Activated naive CD4-positive, alpha-beta T cell treated with anti-CD3 and anti-CD28 coated beads, Interleukin-2, amount 50 U/mL, for 16 hours (primary cell): ENCODE results near the gene FBLN5.
A peak's percentile ranks its signal among the peaks of the same experiment; 100 is the strongest.
"Not testable (repeated sequence)": the region's sequence is repeated elsewhere in the genome, so short reads cannot be mapped to it uniquely, and the experiment has no call there.

ENCODE experiments used
- DNase-seq: peaks from one replicate; pipeline ENCODE4 v3.0.0-alpha.2; 2020

FBLN5 gene

DNA sequence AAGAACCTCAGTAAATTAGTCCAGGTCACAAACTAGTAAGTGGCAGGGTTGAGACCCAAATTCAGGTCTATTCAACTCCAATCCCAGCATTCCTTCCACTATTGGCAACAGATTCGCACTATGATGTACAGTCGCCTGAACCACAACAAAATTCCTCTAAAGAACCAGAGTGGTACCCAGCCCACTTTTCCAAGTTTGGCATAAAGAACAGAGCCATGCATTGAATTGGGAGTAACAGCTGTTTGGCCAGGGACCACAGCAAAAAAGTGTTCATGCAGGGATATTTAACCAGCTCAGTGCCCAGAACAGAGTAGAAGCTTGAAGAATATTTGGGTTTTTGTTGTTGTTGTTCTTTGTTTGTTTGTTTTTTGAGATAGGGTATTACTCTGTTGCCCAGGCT lies 89.9 kb downstream of the FBLN5 start:
- no peak for DNase-seq

DNA sequence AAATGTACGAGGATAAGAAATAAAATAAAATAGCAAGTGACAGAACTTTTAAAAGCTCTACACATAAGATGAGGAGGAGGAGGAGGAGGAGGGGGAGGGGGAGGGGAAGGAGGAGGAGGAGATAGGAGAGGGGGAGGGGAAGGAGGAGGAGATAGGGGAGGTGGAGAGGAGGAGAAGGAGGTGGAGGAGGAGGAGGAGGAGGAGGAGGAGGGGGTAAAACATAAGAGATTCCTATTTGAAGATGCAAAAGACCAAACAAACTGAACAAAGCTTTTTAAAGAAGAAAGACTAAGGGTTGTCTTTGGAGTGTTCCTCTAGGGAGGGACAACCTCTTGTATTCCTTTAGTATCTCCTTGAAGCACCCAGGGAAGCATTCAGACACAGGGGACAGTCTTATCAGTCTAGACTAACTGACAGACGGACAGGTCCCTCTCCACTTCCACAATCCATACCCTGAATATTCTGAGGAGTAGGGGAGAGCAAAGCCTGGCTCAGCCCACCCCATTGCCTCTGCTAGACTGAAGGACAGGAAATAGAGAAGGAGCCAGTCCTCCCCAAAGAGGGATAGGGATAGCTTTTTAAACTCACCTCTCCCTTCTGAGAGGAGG lies 93.1 kb downstream of the FBLN5 start:
- no peak for DNase-seq

DNA sequence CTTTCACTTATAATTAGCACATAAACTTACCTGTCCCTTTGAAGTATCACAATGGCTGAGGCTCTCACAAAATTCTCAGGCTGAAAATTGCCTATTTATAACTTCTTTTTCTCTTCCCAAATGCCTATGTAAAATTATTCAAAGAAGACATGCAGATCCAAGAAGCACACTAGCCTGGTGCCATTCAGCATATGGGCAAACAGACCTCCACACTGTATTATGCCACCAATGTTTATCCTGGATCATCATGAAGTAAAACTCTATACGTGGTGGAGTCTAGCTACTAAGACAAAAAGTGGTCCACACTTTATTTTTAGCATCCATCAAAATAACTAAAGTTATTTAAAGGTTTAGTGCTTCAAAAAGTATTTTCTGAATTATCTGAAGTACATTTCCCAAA lies 95.9 kb downstream of the FBLN5 start:
- DNase-seq = no peak

- DNase-seq = no peak
Observed at GRCh38 chr14:91848504-91849001, 98.9 kb downstream of the FBLN5 start.

DNA sequence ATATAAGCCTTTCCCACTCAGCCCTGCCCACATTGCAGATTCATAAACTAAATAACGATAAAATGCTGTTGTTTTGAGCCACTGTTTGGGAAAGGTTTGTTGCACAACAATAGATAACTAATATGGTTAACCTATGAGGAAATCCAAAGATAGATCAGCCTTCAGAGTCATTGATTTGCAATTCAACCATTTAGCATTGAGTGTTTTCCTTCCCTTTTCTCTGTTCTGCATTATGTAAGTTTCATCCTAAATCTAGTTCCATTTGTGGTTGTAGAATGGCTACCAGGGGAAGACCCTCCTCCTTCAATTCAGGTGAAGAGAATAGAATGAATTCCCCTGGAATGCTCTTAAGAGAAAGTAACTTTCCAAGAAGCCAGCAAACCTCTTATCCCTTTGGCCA lies 99.8 kb downstream of the FBLN5 start:
- no peak for DNase-seq

DNA sequence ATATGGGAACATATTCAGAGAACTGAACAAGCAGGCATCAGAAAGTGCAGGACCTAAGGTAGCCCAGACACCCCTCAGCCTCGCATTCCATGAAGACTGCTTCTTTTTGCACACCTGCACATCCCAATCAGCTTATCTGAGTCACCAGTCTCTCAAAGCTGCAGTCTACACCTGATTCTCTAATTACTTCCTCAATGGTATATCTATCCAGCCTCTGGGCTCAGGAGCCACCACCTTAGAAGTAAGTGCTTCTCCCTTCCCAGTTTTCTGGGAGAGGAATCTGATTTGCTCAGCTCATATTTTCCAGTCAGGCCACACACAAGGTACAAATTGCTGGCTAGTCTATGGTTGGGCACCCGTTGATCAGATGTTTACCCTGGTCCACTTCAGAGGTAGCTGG lies 101.8 kb downstream of the FBLN5 start:
- DNase-seq = no peak

DNA sequence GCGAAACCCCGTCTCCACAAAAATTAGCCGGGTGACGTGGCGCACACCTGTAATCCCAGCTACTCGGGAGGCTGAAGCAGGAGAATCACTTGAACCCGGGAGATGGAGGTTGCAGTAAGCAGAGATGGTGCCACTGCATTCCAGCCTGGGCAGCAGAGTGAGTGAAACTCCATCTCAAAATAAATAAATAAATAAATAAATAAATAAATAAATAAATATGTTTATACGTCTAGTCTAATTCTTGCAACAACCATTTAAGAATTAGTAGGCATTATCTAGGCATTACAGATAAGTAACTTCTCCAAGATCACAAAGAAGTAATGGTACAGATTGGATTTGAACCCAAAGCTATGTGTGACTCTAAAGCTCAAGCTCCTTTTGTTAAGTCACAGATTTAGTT lies 102.4 kb downstream of the FBLN5 start:
- DNase-seq = not testable (repeated sequence)

DNA sequence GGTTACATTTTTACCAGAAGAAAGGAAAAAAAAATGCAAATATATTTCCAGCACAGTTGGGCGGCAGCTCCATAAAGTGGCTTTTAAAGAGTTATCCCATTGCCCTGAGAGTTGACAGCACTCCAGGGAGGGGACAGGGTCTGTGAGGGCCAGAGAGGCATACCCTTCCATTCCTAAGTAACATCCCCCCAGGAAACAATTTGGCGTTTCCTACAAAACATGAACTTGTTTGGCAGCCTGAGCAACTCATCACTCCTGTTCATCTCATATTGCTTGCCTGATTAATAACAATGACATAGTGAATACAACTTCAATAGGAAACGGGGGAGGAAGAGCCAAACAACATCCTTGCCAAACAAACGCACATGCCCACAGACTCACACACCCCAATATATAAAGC lies 103.5 kb downstream of the FBLN5 start:
- DNase-seq = no peak

- no peak for DNase-seq
Observed at GRCh38 chr14:91843437-91843836, 104.1 kb downstream of the FBLN5 start.

DNA sequence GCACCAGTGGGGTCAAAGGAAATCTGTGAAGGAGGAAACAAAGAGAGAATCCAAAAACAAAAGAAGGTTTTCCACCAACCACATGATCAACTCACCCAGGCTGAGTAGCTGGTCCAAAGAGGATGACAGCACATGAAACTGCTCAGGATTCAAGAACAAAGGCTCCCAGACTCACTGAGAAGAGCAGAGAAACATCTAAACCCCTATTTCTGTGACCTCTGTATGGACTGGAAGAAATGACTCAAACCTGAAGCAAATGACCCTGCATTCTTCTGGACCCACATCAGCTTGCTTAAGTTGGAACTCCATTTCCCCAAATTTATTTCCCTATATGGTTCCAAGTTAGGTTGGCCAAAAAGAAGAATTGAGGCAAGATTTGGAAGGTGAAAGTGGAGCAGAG lies 106.4 kb downstream of the FBLN5 start:
- DNase-seq = no peak

DNA sequence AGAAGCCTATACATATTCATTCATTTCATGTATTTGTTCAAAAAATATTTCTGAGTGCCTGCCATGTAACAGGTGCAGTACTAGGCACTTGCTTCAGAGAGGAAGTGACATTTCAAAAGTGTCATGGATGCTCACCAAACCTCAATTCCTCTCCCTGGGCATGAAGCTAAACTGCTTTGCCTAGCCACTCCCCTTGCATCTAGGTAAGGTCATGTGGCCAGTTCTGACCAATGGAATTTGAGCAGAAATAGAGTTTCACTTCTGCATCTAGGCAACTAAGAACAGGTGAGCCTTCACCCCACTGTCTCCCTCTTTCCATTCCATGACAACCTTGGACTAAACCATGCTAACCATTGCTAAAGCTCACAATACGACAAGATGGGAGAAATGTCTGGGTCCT lies 107.7 kb downstream of the FBLN5 start:
- no peak for DNase-seq

DNA sequence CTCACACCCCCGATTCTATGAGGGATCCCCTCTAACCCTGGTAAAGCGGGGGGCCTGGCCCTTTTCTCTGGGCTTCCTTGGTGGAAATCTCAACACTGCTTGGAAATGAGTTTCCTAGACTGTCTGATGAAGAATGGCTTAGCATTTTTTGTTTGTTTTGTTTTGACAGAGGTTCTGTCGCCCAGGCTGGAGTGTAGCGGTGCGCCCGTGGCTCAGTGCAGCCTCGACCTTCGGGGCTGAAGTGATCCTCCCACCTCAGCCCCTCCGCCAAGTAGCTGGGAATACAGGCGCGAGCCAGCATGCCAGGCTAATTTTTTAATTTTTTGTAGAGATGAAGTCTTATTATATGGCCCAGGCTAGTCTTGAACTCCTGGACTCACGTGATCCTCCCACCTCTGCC lies 110.4 kb downstream of the FBLN5 start:
- no peak for DNase-seq

GRCh38 chr14:91835920-91836843 lies 111.3 kb downstream of the FBLN5 start:
- peak; percentile 88 for DNase-seq

GRCh38 chr14:91835197-91835919 lies 112.1 kb downstream of the FBLN5 start:
- no peak for DNase-seq

DNA sequence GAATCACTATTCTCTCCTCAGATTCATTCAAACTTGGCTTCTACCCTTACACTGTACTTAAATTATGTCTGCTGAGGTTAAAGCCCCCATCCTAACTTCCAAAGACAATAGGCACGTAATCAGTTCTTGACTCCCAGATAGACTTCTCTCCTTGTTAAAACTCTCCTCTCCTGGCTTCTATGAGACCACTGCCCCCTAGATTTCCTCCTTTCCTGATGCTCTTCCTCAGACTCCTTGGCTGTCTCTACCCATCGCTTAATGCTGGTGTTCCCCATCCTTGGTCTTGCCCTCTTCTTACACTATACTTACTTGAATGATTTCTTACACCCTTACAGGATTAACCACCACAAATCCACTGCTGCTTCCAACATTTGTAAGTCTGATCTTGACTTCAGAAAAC lies 112.9 kb downstream of the FBLN5 start:
- DNase-seq = no peak

- no peak for DNase-seq
Observed at GRCh38 chr14:91831337-91831736, 116.2 kb downstream of the FBLN5 start.

GRCh38 chr14:91830777-91831176 lies 116.7 kb downstream of the FBLN5 start:
- no peak for DNase-seq

GRCh38 chr14:91829511-91829910 lies 118.0 kb downstream of the FBLN5 start:
- DNase-seq = no peak

DNA sequence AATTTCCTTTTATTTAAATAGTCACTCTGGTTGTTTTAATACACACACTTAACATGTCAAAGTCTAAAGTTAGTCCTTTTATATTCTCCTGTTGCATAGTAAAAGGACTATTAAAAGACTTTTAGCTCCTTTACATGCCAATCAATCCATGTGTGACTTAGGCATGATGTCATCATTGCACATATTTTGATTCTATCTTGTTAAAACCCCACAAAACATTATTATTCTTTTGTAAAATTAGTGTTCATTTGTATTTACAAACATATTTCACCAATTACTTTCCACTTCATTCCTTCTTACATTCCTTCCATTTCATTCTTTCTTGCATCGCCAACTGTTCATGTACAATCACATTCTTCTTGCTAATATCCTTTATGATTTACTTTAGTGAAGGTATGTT lies 119.7 kb downstream of the FBLN5 start:
- DNase-seq = no peak
